H1 (cell line): ENCODE measurements around the gene KRTAP10-2. TPM values are rescaled to one million over a fixed set of nuclear protein-coding genes. Genes with fewer than 3 reads are reported as not detected.

ENCODE experiments used
- CTCF ChIA-PET: fragments of 300-600 bp; sonication (Branson Sonifier 250); formaldehyde crosslinking; loops from one replicate; lab custom pipeline; 2021; ENCODE audit not compliant: partially characterized antibody; lab: Charles Lee
- POLR2A ChIA-PET: fragments of 300-600 bp; sonication (Branson Sonifier 250); formaldehyde crosslinking; loops from one replicate; lab custom pipeline; 2021; ENCODE audit warnings: inconsistent platforms; ENCODE audit not compliant: partially characterized antibody; lab: Charles Lee
- DNase-seq, 2 experiments: peaks; one replicate each; pipeline versions ENCODE4 v3.0.0 to v3.0.0-alpha.2; 2010 to 2022; ENCODE audit warnings: low spot score in 2 of 2, low read depth in 1 of 2, mixed read lengths in 1 of 2
- FAIRE-seq: peaks from 2 replicates; lab custom pipeline; 2011; peaks lifted over from hg19 to GRCh38; lab: Jason Lieb, UNC
- H2AFZ ChIP-seq: 2 replicates; pipeline ENCODE4 v1.8.1; 2012; ENCODE audit warnings: low read length, inconsistent platforms
- H2AK5ac ChIP-seq: 2 replicates; pipeline ENCODE4 v1.6.1; 2013; ENCODE audit warnings: low read depth, low read length
- H2BK120ac ChIP-seq: replicated peaks from 2 replicates; pipeline ENCODE3; 2013; ENCODE audit warnings: low read depth, low read length, inconsistent platforms
- H2BK12ac ChIP-seq: 2 replicates; pipeline ENCODE4 v1.6.1; 2013; ENCODE audit warnings: low read depth, low read length
- H2BK15ac ChIP-seq: 2 replicates; pipeline ENCODE4 v1.6.1; 2013; ENCODE audit warnings: low read length
- H2BK20ac ChIP-seq: 2 replicates; pipeline ENCODE4 v1.6.1; 2013; ENCODE audit warnings: low read length
- H2BK5ac ChIP-seq: 2 replicates; pipeline ENCODE4 v1.6.1; 2013; ENCODE audit warnings: low read depth, low read length
- H3K14ac ChIP-seq: 2 replicates; pipeline ENCODE4 v1.6.1; 2013; ENCODE audit warnings: inconsistent platforms; ENCODE audit not compliant: insufficient read length
- H3K18ac ChIP-seq: 2 replicates; pipeline ENCODE4 v1.6.1; 2013; ENCODE audit warnings: low read length; ENCODE audit errors: extremely low read depth
- H3K23ac ChIP-seq: 2 replicates; pipeline ENCODE4 v1.6.1; 2013; ENCODE audit warnings: inconsistent platforms; ENCODE audit not compliant: insufficient read length
- H3K23me2 ChIP-seq: 2 replicates; pipeline ENCODE4 v1.6.1; 2013; ENCODE audit warnings: low read depth, low read length
- H3K27ac ChIP-seq: 2 replicates; pipeline ENCODE4 v1.6.1; 2011; ENCODE audit warnings: low read depth, low read length, inconsistent platforms
- H3K27me3 ChIP-seq, 4 experiments: replicated peaks in 1 of 4; 1 replicate in 1 of 4; 2 replicates in 3 of 4; pipeline versions ENCODE4 v1.6.1 to v1.8.1; 2011 to 2013; ENCODE audit warnings: low read length in 3 of 4, mild to moderate bottlenecking in 3 of 4, inconsistent platforms in 2 of 4, mixed read lengths in 2 of 4, moderate library complexity in 1 of 4; ENCODE audit not compliant: control insufficient read depth in 3 of 4, insufficient read depth in 3 of 4; ENCODE audit errors: extremely low read depth in 1 of 4
- H3K36me3 ChIP-seq, 4 experiments: 2 replicates each; pipeline versions ENCODE4 v1.6.1 to v1.8.1; 2011 to 2013; ENCODE audit warnings: mild to moderate bottlenecking in 4 of 4, low read length in 3 of 4, moderate library complexity in 2 of 4, control low read depth in 1 of 4, inconsistent platforms in 1 of 4; ENCODE audit not compliant: insufficient read depth in 4 of 4, control insufficient read depth in 2 of 4
- H3K4ac ChIP-seq: replicated peaks from 2 replicates; pipeline ENCODE3; 2013; ENCODE audit warnings: low read length, low read depth, mixed read lengths, inconsistent platforms; ENCODE audit not compliant: insufficient read length
- H3K4me1 ChIP-seq, 4 experiments: replicated peaks in 1 of 4; 1 replicate in 1 of 4; 2 replicates in 3 of 4; pipeline versions ENCODE4 v1.6.1 to v1.8.1; 2011 to 2013; ENCODE audit warnings: low read length in 3 of 4, inconsistent platforms in 2 of 4, mixed read lengths in 1 of 4; ENCODE audit not compliant: insufficient read depth in 4 of 4, control insufficient read depth in 3 of 4
- H3K4me2 ChIP-seq, 2 experiments: 2 replicates each; pipeline versions ENCODE4 v1.6.1 to v1.8.1; 2011 to 2013; ENCODE audit warnings: low read depth in 2 of 2, low read length in 2 of 2, control low read depth in 1 of 2, inconsistent platforms in 1 of 2, mild to moderate bottlenecking in 1 of 2; ENCODE audit not compliant: insufficient read depth in 1 of 2
- H3K4me3 ChIP-seq, 4 experiments: fragments of 200-600, 300-600 bp in 1 of 4; sonication (generic), shearing (Covaris generic), sonication (Bioruptor Twin) in 1 of 4; 2 replicates each; pipeline versions ENCODE4 v1.5.1 to v1.8.1; 2011 to 2016; ENCODE audit warnings: low read length in 4 of 4, low read depth in 3 of 4, control low read depth in 2 of 4, inconsistent platforms in 2 of 4, mild to moderate bottlenecking in 2 of 4, mixed read lengths in 1 of 4, moderate library complexity in 1 of 4; ENCODE audit not compliant: insufficient read depth in 2 of 4; ENCODE audit errors: extremely low read depth in 1 of 4
- H3K56ac ChIP-seq: replicated peaks from 2 replicates; pipeline ENCODE3; 2013; ENCODE audit warnings: low read depth, mild to moderate bottlenecking, mixed read lengths, low read length, inconsistent platforms; ENCODE audit not compliant: insufficient read length
- H3K79me1 ChIP-seq: 2 replicates; pipeline ENCODE4 v1.6.1; 2013; ENCODE audit warnings: low read depth, low read length, control low read depth
- H3K79me2 ChIP-seq, 2 experiments: 2 replicates each; pipeline versions ENCODE4 v1.6.1 to v1.8.1; 2012 to 2013; ENCODE audit warnings: low read length in 2 of 2, mild to moderate bottlenecking in 2 of 2, inconsistent platforms in 1 of 2; ENCODE audit not compliant: insufficient read depth in 2 of 2, control insufficient read depth in 1 of 2
- H3K9ac ChIP-seq, 4 experiments: replicated peaks in 1 of 4; 1 replicate in 1 of 4; 2 replicates in 3 of 4; pipeline versions ENCODE4 v1.6.1 to v1.8.1; 2011 to 2013; ENCODE audit warnings: low read depth in 3 of 4, low read length in 3 of 4, control low read depth in 2 of 4, mild to moderate bottlenecking in 2 of 4, moderate library complexity in 2 of 4, inconsistent platforms in 1 of 4; ENCODE audit errors: extremely low read depth in 1 of 4
- H3K9me3 ChIP-seq, 2 experiments: 2 replicates each; pipeline versions ENCODE4 v1.6.1 to v1.8.1; 2012 to 2013; ENCODE audit warnings: mild to moderate bottlenecking in 2 of 2, moderate library complexity in 2 of 2, control low read depth in 1 of 2, inconsistent platforms in 1 of 2, low read depth in 1 of 2, low read length in 1 of 2, mixed read lengths in 1 of 2; ENCODE audit not compliant: insufficient read depth in 2 of 2
- H4K20me1 ChIP-seq, 2 experiments: replicated peaks in 1 of 2; 2 replicates each; pipeline versions ENCODE3 to v1.8.1; 2011 to 2013; ENCODE audit warnings: inconsistent platforms in 2 of 2, low read length in 2 of 2, mild to moderate bottlenecking in 1 of 2; ENCODE audit not compliant: insufficient read depth in 2 of 2, control insufficient read depth in 1 of 2
- H4K5ac ChIP-seq: 2 replicates; pipeline ENCODE4 v1.6.1; 2013; ENCODE audit warnings: low read length, low read depth, mixed read lengths, inconsistent platforms; ENCODE audit not compliant: insufficient read length
- H4K8ac ChIP-seq: 2 replicates; pipeline ENCODE4 v1.8.0; 2013; ENCODE audit warnings: mild to moderate bottlenecking, moderate library complexity, low read length, inconsistent platforms; ENCODE audit not compliant: insufficient read depth; ENCODE audit errors: extremely low read depth
- H4K91ac ChIP-seq: replicated peaks from 2 replicates; pipeline ENCODE3; 2013; ENCODE audit warnings: low read length, mixed read lengths, inconsistent platforms; ENCODE audit not compliant: insufficient read length
- PHF8 ChIP-seq: fragments of 200-600 bp; sonication (generic); conservative IDR thresholded peaks from 2 replicates; pipeline ENCODE4 v1.7.1; 2012; ENCODE audit warnings: low read depth, mild to moderate bottlenecking, inconsistent platforms, low read length, moderate library complexity
- WGBS, 2 experiments: shearing (Covaris generic) in 1 of 2; methylation state at CpG; one replicate each; pipeline versions ENCODE4 v1.1.6 to v1.1.7; 2013 to 2015; ENCODE audit warnings: low lambda C conversion rate in 2 of 2, mixed read lengths in 2 of 2, inconsistent platforms in 1 of 2, low coverage in 1 of 2, missing lambda C conversion rate in 1 of 2; ENCODE audit not compliant: insufficient replicate concordance in 2 of 2, insufficient coverage in 1 of 2, insufficient read length in 1 of 2; ENCODE audit errors: extremely low coverage in 1 of 2, missing lambda C conversion rate in 1 of 2; 5-methylcytosine and 5-hydroxymethylcytosine counted together
- polyA plus RNA-seq, 7 experiments: library from polyadenylated mRNA; depleted of rRNA in 3 of 7; stranded (reverse) in 5 of 7; unstranded in 2 of 7; fragments of >200 nt in 5 of 7; fragments of 200-250 nt in 2 of 7; gene quantifications; 1 replicate in 5 of 7; 2 replicates in 1 of 7; 4 replicates in 1 of 7; pipeline versions ENCODE4 v1.2.1 to v1.2.3, GENCODE V29; 2011 to 2013; ENCODE audit warnings: missing spikeins in 2 of 7, mixed read lengths in 2 of 7
- total RNA-seq: library from RNA; stranded (reverse); fragmentation: NEBNext Ultra II Directional; extraction: Animal tissue kit (Norgen Biotek cat#: 25700); gene quantifications from 2 replicates; pipeline ENCODE4 v1.2.1, GENCODE V29; 2021

The KRTAP10-2 gene
- total and polyA plus RNA-seq, 2 of the 8 experiments (the other 6 are each of a cell fraction or from before 2014, with no cell fraction given) = 0.11 TPM; not detected in 1

- no peak for FAIRE-seq
- Histone ChIP-seq H3K4me3 (no peak overlapping the region), H3K9ac (no peak overlapping the region), H2AK5ac (no peak overlapping the region), H2BK20ac (peak overlapping the region; percentile 48; the same call in 1 of the 2 replicates), H3K79me1 (no peaks in the 10 kb centered on the region), H3K56ac (no peak overlapping the region), H4K91ac (no peak overlapping the region), H3K4me2 (no peak overlapping the region), H4K5ac (no peak overlapping the region), H2BK5ac (no peak overlapping the region), H3K14ac (no peak overlapping the region), H3K4ac (no peak overlapping the region), H3K23ac (no peak overlapping the region), H3K36me3 (no peaks in the 10 kb centered on the region), H3K18ac (no peak overlapping the region), H3K27me3 (no peaks in the 10 kb centered on the region; a peak in 1 of 7 replicates), H3K27ac (no peak overlapping the region), H2BK15ac (no peak overlapping the region), H3K4me1 (peaks cover 0 to 8% (median 0%) of the 10 kb centered on the region in 4 experiments; a peak in 1 of 7 replicates), H2BK12ac (no peak overlapping the region), H3K9me3 (peaks cover 13% of the 10 kb centered on the region in 2 experiments; a peak in 3 of 4 replicates), H4K20me1 (no peaks in the 10 kb centered on the region), H4K8ac (no peak overlapping the region), H3K23me2 (no peaks in the 10 kb centered on the region; the same call in 1 of the 2 replicates), H2BK120ac (no peak overlapping the region), H3K79me2 (no peaks in the 10 kb centered on the region), H2AFZ (no peak overlapping the region)
- ChIA-PET POLR2A (interaction anchor here (0.6 to 0.9 kb wide), 2 partner anchors 15 to 448 kb away, joined by 3 read pairs; no protein-coding TSS in a partner anchor), CTCF (interaction anchor here (0.8 to 1.4 kb wide), 6 partner anchors 8 to 231 kb away, joined by 3 to 6 read pairs (median 4); no protein-coding TSS in a partner anchor)
- no peak for DNase-seq
- 91% methylated on average over 20 of the region's 20 CpGs; no CpG with 5 or more reads in 1 of the 2 experiments for WGBS, 2 experiments
- TF ChIP-seq PHF8 = no peak
Measured at GRCh38 chr21:44575307-44576024, 24.2 kb upstream of the KRTAP10-2 start.
